Peyer's patch (tissue), 4 donors: Measurements from ENCODE around the gene SGO2. TPM values are rescaled to one million over a fixed set of nuclear protein-coding genes. Genes with fewer than 3 reads are reported as not detected.

ENCODE experiments used
- DNase-seq, 3 donors: peaks; one replicate each; pipeline ENCODE4 v3.0.0-alpha.2; 2017 to 2019
- H3K27ac ChIP-seq, 4 donors: fragments of 200-600 bp; sonication (generic); one replicate each; pipeline ENCODE4 v1.5.1; 2016 to 2019
- H3K27me3 ChIP-seq, 2 donors: fragments of 200-600 bp; sonication (generic); one replicate each; pipeline ENCODE4 v1.5.1; 2019
- H3K36me3 ChIP-seq, 3 donors: fragments of 200-600 bp; sonication (generic); one replicate each; pipeline ENCODE4 v1.5.1; 2016 to 2019
- H3K4me1 ChIP-seq, 4 donors: fragments of 200-600 bp; sonication (generic); one replicate each; pipeline ENCODE4 v1.5.1; 2016 to 2019
- H3K4me3 ChIP-seq, 4 donors: fragments of 200-600 bp; sonication (generic); 1 replicate in 3 of 4; 2 replicates in 1 of 4; pipeline ENCODE4 v1.5.1; 2016 to 2019; ENCODE audit warnings: mild to moderate bottlenecking in 1 of 4
- H3K9me3 ChIP-seq, 4 donors: fragments of 200-600 bp; sonication (generic); one replicate each; pipeline ENCODE4 v1.5.1; 2016 to 2019; ENCODE audit warnings: mild to moderate bottlenecking in 1 of 4
- POLR2A ChIP-seq, 2 donors: fragments of 450-650 bp; IDR thresholded peaks; one replicate each; pipeline ENCODE4 v1.5.1; 2017; ENCODE audit warnings: antibody characterized with exemption in 2 of 2, mild to moderate bottlenecking in 2 of 2, moderate library complexity in 2 of 2
- total RNA-seq, 4 donors: library from RNA; depleted of rRNA; stranded (reverse); fragments of >200 nt; gene quantifications; one replicate each; pipeline ENCODE4 v1.1.0, GENCODE V29; 2016
- TF ChIP-seq, protein P1 (sequence below), 6 experiments: fragments of 450-650 bp in 4 of 6; fragments of 200-600 bp in 2 of 6; sonication (generic) in 1 of 6; IDR thresholded peaks; one replicate each; pipeline ENCODE4 v1.5.1; 2017 to 2019; ENCODE audit warnings: antibody characterized with exemption in 6 of 6, mild to moderate bottlenecking in 3 of 6, moderate library complexity in 1 of 6

The SGO2 gene
- total RNA-seq, 4 donors from 2014 or later, result 2.5 to 10.0 (median 6.7) TPM

DNA sequence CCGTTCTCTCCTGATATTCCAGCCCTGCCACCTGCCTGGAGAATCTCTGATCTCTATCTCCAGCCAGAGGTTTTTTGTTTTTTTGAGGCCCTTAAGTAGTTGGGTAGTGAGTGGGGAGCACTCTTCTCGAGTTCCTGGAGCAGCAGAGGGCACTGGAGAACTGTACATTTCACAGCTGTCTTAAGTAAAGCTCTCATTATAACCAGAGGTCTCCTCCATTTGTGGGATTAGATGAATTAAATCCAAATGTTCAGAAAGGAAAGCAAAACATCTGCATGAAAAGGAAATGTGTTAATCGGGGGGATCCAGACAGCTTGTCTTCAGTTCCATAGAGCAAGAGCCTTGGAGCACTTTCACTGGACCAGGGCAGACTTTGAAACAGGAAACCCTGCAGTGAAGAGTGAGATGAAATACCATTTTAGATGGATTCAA, 92.6 kb downstream of the SGO2 start:
- TF ChIP-seq, protein P1, sequence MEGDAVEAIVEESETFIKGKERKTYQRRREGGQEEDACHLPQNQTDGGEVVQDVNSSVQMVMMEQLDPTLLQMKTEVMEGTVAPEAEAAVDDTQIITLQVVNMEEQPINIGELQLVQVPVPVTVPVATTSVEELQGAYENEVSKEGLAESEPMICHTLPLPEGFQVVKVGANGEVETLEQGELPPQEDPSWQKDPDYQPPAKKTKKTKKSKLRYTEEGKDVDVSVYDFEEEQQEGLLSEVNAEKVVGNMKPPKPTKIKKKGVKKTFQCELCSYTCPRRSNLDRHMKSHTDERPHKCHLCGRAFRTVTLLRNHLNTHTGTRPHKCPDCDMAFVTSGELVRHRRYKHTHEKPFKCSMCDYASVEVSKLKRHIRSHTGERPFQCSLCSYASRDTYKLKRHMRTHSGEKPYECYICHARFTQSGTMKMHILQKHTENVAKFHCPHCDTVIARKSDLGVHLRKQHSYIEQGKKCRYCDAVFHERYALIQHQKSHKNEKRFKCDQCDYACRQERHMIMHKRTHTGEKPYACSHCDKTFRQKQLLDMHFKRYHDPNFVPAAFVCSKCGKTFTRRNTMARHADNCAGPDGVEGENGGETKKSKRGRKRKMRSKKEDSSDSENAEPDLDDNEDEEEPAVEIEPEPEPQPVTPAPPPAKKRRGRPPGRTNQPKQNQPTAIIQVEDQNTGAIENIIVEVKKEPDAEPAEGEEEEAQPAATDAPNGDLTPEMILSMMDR (IDR thresholded peaks at IDR 0.05), result no peak
- Histone ChIP-seq H3K27me3 (no peaks in the 10 kb centered on the region), H3K9me3 (no peaks in the 10 kb centered on the region), H3K4me1 (no peaks in the 10 kb centered on the region), H3K36me3 (no peaks in the 10 kb centered on the region), H3K4me3 (no peak overlapping the region), H3K27ac (no peak overlapping the region)
- no peak for DNase-seq

DNA sequence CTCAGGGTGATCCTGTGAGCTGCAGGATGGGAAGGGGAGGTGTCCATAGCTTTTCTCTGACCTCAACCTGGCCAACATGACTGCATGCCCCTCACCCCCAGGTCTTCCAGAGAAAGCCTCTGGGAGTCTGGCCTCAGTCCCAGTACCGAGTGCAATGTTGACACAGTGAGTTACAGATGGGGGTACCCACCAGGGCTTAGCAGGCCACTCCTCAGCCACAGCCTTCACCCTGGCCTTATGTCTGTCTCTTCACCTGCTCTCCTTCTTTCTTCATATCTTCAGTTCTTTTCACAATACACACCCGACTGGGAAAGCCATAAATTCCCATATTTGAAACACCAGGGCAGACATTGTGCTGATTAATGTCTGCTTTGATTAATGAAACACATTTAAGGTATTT, 93.3 kb downstream of the SGO2 start:
- H3K4me1 ChIP-seq, result no peaks in the 10 kb centered on the region
- no peaks in the 10 kb centered on the region for H3K36me3 ChIP-seq
- TF ChIP-seq POLR2A (IDR thresholded peaks at IDR 0.05), result no peak
- TF ChIP-seq, protein P1 (IDR thresholded peaks at IDR 0.05), result no peak
- H3K27me3 ChIP-seq, result no peaks in the 10 kb centered on the region
- H3K9me3 ChIP-seq, result no peaks in the 10 kb centered on the region
- DNase-seq, result no peak
- H3K27ac ChIP-seq, result no peak overlapping the region
- H3K4me3 ChIP-seq, result no peak overlapping the region

DNA sequence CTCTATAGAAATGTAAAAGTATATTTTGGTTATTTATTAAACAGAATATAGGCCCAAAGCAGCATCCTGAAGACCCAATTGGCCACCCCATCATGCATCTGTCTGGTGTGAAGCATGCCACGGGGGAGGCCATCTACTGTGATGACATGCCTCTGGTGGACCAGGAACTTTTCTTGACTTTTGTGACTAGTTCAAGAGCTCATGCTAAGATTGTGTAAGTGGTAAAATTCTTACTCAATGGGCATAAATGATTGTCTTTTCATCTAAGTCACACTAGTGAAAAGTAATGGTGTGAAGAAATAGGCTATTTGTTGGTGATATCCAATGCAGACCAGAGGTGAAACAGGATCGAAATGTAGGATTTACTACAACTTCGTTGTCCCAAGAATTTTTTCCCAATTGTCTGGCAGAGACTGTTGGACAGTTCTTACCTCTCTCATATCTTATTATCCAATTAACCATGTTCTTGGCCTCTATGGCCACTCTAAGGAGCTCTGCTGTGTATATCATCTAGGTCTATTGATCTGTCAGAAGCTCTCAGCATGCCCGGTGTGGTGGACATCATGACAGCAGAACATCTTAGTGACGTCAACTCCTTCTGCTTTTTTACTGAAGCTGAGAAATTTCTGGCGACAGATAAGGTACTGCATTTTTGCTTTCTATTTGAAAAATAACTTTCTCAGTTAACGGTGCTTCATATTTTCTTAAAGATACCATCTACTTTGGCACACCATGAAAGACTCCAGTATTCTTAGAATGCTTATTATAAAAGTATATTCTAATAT, 94.8 kb downstream of the SGO2 start:
- Histone ChIP-seq H3K4me3 (no peak overlapping the region), H3K27ac (no peak overlapping the region), H3K27me3 (no peaks in the 10 kb centered on the region), H3K4me1 (no peaks in the 10 kb centered on the region), H3K9me3 (no peaks in the 10 kb centered on the region), H3K36me3 (no peaks in the 10 kb centered on the region)
- DNase-seq, result no peak
- TF ChIP-seq, protein P1 (IDR thresholded peaks at IDR 0.05), result no peak
- TF ChIP-seq POLR2A (IDR thresholded peaks at IDR 0.05), result no peak

DNA sequence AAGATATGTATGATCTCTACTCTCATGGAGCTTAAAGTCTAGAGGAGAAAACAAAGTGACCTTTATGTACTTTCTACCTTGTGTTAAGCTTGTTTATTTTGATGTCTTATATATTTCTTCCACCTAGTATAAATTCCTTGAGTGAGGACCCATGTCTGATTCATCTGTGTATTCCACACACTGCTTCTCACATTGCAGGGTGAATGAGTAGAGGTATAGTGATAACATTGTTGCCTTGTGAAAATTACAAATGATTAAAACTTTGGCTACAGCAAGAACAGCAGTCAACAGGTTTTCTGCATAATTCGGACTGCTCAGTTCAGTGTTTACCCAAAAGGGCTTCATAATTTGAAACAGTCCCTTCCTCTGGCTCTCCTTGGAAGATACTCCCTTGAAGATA, 96.1 kb downstream of the SGO2 start:
- H3K27ac ChIP-seq, result no peak overlapping the region
- TF ChIP-seq, protein P1 (IDR thresholded peaks at IDR 0.05), result no peak
- TF ChIP-seq POLR2A (IDR thresholded peaks at IDR 0.05), result no peak
- DNase-seq, result no peak

DNA sequence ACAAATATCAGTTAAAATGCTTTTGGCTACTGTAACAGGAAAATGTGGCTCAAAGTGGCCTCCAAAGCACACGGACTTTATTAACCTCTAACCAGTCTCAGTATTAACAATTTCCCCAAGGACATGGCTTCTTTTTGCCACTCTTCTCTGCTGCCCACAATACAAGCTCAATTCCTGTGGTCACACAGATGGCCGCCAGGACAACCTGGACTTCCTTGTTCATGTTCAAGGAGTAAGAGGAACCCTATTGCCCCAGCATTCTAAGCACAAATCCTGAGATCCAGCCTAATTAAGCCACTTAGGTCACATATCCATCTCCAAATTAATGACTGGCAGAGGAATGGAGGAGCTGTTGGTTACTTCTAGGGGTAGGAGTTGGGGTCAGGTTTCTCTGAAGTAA, 98.0 kb downstream of the SGO2 start:
- H3K4me1 ChIP-seq, result no peaks in the 10 kb centered on the region
- no peak for TF ChIP-seq POLR2A (IDR thresholded peaks at IDR 0.05)
- TF ChIP-seq, protein P1 (IDR thresholded peaks at IDR 0.05), result no peak

More for the DNA sequence above, 96.1 kb downstream of the SGO2 start:
- Histone ChIP-seq H3K27me3 (no peaks in the 10 kb centered on the region), H3K36me3 (no peaks in the 10 kb centered on the region), H3K4me3 (no peak overlapping the region), H3K4me1 (no peaks in the 10 kb centered on the region), H3K9me3 (no peaks in the 10 kb centered on the region)

More for the DNA sequence above, 98.0 kb downstream of the SGO2 start:
- Histone ChIP-seq H3K9me3 (no peaks in the 10 kb centered on the region), H3K4me3 (no peak overlapping the region), H3K36me3 (no peaks in the 10 kb centered on the region), H3K27me3 (no peaks in the 10 kb centered on the region), H3K27ac (no peak overlapping the region)
- no peak for DNase-seq
